B cell (primary cell): ENCODE results near the gene TNFAIP2. TPM values are rescaled to one million over a fixed set of nuclear protein-coding genes. Genes with fewer than 3 reads are reported as not detected.

Experiments
- ATAC-seq: fragments of 200-7000 bp; cut with Tn5 transposase; one replicate; pipeline ENCODE4 v1.10.0; 2021; ENCODE audit warnings: low read depth, mild to moderate bottlenecking, moderate number of reproducible peaks, moderate library complexity
- CTCF ChIA-PET: fragments of 350-600 bp; sonication (Branson Sonifier 250); formaldehyde crosslinking; loops from one replicate; lab custom pipeline; 2021; ENCODE audit warnings: antibody characterized with exemption, inconsistent platforms; lab: Charles Lee
- POLR2A ChIA-PET: fragments of 350-600 bp; sonication (Branson Sonifier 250); formaldehyde crosslinking; loops from one replicate; lab custom pipeline; 2021; ENCODE audit warnings: antibody characterized with exemption; lab: Charles Lee
- DNase-seq: peaks from one replicate; pipeline ENCODE4 v3.0.0; 2013
- H2AFZ ChIP-seq: 2 replicates; pipeline ENCODE4 v1.6.1; 2012; ENCODE audit warnings: mild to moderate bottlenecking, low read depth, low read length; ENCODE audit not compliant: insufficient read depth, poor library complexity, severe bottlenecking
- H3K27ac ChIP-seq, 2 donors: 1 replicate in 1 of 2; 2 replicates in 1 of 2; pipeline ENCODE4 v1.5.1; 2012 to 2013; ENCODE audit warnings: low read length in 2 of 2, mild to moderate bottlenecking in 2 of 2, moderate library complexity in 1 of 2
- H3K27me3 ChIP-seq, 4 experiments: fragments of 200-600 bp in 1 of 4; sonication (generic) in 1 of 4; replicated peaks in 1 of 4; 1 replicate in 2 of 4; 2 replicates in 2 of 4; pipeline versions ENCODE4 v1.6.1 to v1.7.0; 2013 to 2016; ENCODE audit warnings: low read length in 3 of 4, mild to moderate bottlenecking in 2 of 4, mixed read lengths in 1 of 4, moderate library complexity in 1 of 4; ENCODE audit not compliant: insufficient read depth in 4 of 4, control insufficient read depth in 3 of 4; ENCODE audit errors: control extremely low read depth in 1 of 4
- H3K36me3 ChIP-seq, 2 experiments: replicated peaks in 1 of 2; 1 replicate in 1 of 2; 2 replicates in 1 of 2; pipeline versions ENCODE4 v1.6.1 to v1.7.1; 2013; ENCODE audit warnings: low read length in 1 of 2; ENCODE audit not compliant: insufficient read depth in 2 of 2, control insufficient read depth in 1 of 2; ENCODE audit errors: control extremely low read depth in 1 of 2, extremely low read depth in 1 of 2
- H3K4me1 ChIP-seq, 2 donors: fragments of 200-600 bp in 1 of 2; sonication (generic) in 1 of 2; 1 replicate in 1 of 2; 2 replicates in 1 of 2; pipeline versions ENCODE4 v1.5.1 to v1.6.1; 2013 to 2017; ENCODE audit warnings: low read length in 2 of 2; ENCODE audit not compliant: control insufficient read depth in 2 of 2, insufficient read depth in 2 of 2
- H3K4me2 ChIP-seq: replicated peaks from 2 replicates; pipeline ENCODE3; 2012; ENCODE audit warnings: mild to moderate bottlenecking, low read depth, low read length; ENCODE audit not compliant: poor library complexity, severe bottlenecking
- H3K4me3 ChIP-seq, 5 experiments: fragments of 200-600 bp in 1 of 5; sonication (generic) in 1 of 5; 1 replicate in 3 of 5; 2 replicates in 2 of 5; pipeline versions ENCODE4 v1.5.1 to v1.7.0; 2011 to 2016; ENCODE audit warnings: low read length in 4 of 5, mild to moderate bottlenecking in 4 of 5, low read depth in 2 of 5, control low read depth in 1 of 5, moderate library complexity in 1 of 5; ENCODE audit not compliant: insufficient read depth in 1 of 5; ENCODE audit errors: control extremely low read depth in 1 of 5, extremely low read depth in 1 of 5
- H3K79me2 ChIP-seq: fragments of 200-600 bp; sonication (generic); one replicate; pipeline ENCODE4 v1.6.0; 2016; ENCODE audit warnings: low read length; ENCODE audit not compliant: control insufficient read depth, insufficient read depth
- H3K9ac ChIP-seq: fragments of 200-600 bp; sonication (generic); 2 replicates; pipeline ENCODE4 v1.6.1; 2017; ENCODE audit warnings: mild to moderate bottlenecking, low read length, moderate library complexity
- H3K9me3 ChIP-seq, 3 donors: one replicate each; pipeline versions ENCODE4 v1.6.1 to v1.7.1; 2013; ENCODE audit warnings: low read length in 2 of 3; ENCODE audit not compliant: control insufficient read depth in 2 of 3, insufficient read depth in 1 of 3; ENCODE audit errors: control extremely low read depth in 1 of 3
- H4K20me1 ChIP-seq: 2 replicates; pipeline ENCODE4 v1.6.0; 2012; ENCODE audit warnings: mild to moderate bottlenecking, low read length; ENCODE audit not compliant: insufficient read depth, control insufficient read depth, poor library complexity, severe bottlenecking
- H3K27ac Mint-ChIP-seq: one replicate; pipeline ENCODE4 v1.8.0; 2021; ENCODE audit warnings: mixed read lengths
- H3K27me3 Mint-ChIP-seq: one replicate; pipeline ENCODE4 v1.8.0; 2021; ENCODE audit warnings: mixed read lengths
- H3K4me1 Mint-ChIP-seq: one replicate; pipeline ENCODE4 v1.8.0; 2021; ENCODE audit warnings: mixed read lengths
- H3K4me3 Mint-ChIP-seq: one replicate; pipeline ENCODE4 v1.8.0; 2021; ENCODE audit warnings: mixed read lengths
- H3K9me3 Mint-ChIP-seq: one replicate; pipeline ENCODE4 v1.8.0; 2022; ENCODE audit warnings: mixed read lengths; ENCODE audit not compliant: insufficient read depth
- EZH2 ChIP-seq: IDR thresholded peaks from 2 replicates; pipeline ENCODE4 v1.6.1; 2012; ENCODE audit warnings: borderline replicate concordance, low read depth, mild to moderate bottlenecking, moderate library complexity, low read length; ENCODE audit not compliant: insufficient read depth, poor library complexity, severe bottlenecking
- WGBS: methylation state at CpG from one replicate; pipeline ENCODE4 v1.1.5; 2013; ENCODE audit warnings: missing lambda C conversion rate; ENCODE audit not compliant: insufficient coverage; 5-methylcytosine and 5-hydroxymethylcytosine counted together
- intact Hi-C: fragments of 100-400 bp; cut with micrococcal nuclease; formaldehyde crosslinking; loops from one replicate; pipeline ENCODE4 v1.10.0; 2022
- polyA plus RNA-seq: library from polyadenylated mRNA; depleted of rRNA; stranded (reverse); fragments of >200 nt; gene quantifications from 2 replicates; pipeline ENCODE4 v1.2.3, GENCODE V29; 2012
- total RNA-seq, 2 donors: library from RNA; stranded (reverse); fragments of 120-200 nt in 1 of 2; gene quantifications; 1 replicate in 1 of 2; 2 replicates in 1 of 2; pipeline versions ENCODE4 v1.2.3 to v1.2.4, GENCODE V29; 2013 to 2022
- TF ChIP-seq, protein P1 (sequence below): fragments of 200-600 bp; IDR thresholded peaks from one replicate; pipeline ENCODE4 v1.8.0; 2022; ENCODE audit warnings: antibody characterized with exemption, mild to moderate bottlenecking

Gene TNFAIP2
- total and polyA plus RNA-seq, 2 donors (not counting 1 experiment from before 2014, with no cell fraction given): 1.5 to 9.0 TPM

DNA sequence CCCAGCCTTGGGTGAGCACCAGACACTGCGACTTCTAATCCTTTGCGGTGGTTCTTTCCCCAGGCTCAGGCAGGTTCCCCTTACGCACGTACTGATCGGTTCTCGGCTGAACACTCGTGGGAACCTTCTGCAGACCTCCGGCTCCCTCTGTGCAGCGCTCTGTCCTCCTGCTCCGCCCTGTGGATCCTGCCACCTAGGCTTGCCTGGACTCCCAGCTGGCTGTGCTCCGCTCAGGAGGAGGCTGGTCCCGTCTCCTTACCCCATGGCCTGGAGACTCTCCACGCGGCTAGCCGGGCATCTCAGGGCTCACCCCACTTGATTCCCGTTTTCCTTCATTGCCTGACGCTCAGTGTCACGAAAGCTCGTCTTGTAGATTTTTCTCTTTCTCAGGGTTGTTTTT lies 34.7 kb downstream of the TNFAIP2 start:
- 96% methylated on average over 19 of the region's 19 CpGs for WGBS
- intact Hi-C loops: no loop called here
- no peak overlapping the region for H3K27ac Mint-ChIP-seq
- no peaks in the 10 kb centered on the region for H3K9me3 Mint-ChIP-seq
- POLR2A ChIA-PET: no interaction called here
- no peak overlapping the region for H3K4me3 ChIP-seq
- no peaks in the 10 kb centered on the region for H3K4me1 Mint-ChIP-seq
- no peaks in the 10 kb centered on the region for H3K4me1 ChIP-seq
- H3K9me3 ChIP-seq: peaks cover 0 to 4% (median 0%) of the 10 kb centered on the region in 3 donors
- no peaks in the 10 kb centered on the region for H3K36me3 ChIP-seq
- no peak overlapping the region for H3K4me3 Mint-ChIP-seq
- H3K27me3 ChIP-seq: peaks cover 0 to 3% (median 0%) of the 10 kb centered on the region in 4 experiments
- no peak overlapping the region for H2AFZ ChIP-seq
- H4K20me1 ChIP-seq: no peaks in the 10 kb centered on the region
- no peak overlapping the region for H3K9ac ChIP-seq
- ATAC-seq: no peak
- TF ChIP-seq EZH2: no peak
- TF ChIP-seq, protein P1, sequence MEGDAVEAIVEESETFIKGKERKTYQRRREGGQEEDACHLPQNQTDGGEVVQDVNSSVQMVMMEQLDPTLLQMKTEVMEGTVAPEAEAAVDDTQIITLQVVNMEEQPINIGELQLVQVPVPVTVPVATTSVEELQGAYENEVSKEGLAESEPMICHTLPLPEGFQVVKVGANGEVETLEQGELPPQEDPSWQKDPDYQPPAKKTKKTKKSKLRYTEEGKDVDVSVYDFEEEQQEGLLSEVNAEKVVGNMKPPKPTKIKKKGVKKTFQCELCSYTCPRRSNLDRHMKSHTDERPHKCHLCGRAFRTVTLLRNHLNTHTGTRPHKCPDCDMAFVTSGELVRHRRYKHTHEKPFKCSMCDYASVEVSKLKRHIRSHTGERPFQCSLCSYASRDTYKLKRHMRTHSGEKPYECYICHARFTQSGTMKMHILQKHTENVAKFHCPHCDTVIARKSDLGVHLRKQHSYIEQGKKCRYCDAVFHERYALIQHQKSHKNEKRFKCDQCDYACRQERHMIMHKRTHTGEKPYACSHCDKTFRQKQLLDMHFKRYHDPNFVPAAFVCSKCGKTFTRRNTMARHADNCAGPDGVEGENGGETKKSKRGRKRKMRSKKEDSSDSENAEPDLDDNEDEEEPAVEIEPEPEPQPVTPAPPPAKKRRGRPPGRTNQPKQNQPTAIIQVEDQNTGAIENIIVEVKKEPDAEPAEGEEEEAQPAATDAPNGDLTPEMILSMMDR: no peak
- CTCF ChIA-PET: no interaction called here
- peaks cover 3% of the 10 kb centered on the region for H3K27me3 Mint-ChIP-seq
- H3K79me2 ChIP-seq: no peaks in the 10 kb centered on the region
- H3K4me2 ChIP-seq: no peak overlapping the region
- H3K27ac ChIP-seq: no peak overlapping the region
- DNase-seq: no peak

DNA sequence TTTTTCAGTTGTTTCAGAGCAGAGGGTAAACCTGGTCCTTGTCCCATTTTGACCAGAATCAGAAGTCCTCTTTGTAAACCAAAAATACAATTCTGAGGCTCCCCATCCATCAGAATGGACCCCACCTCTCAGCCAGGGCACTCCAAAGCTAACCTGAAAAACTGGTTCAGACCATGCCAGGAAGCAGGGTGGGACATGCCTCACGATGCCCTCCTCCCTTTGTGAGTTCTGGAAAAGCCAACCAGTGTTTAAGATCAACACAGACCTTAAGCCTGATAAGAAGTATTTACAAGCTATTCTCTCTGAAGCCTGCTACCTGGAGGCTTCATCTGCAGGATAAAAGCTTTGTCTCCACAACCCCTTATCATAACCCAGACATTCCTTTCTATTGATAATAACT lies 35.4 kb downstream of the TNFAIP2 start:
- CTCF ChIA-PET: no interaction called here
- intact Hi-C loops: no loop called here
- Histone ChIP-seq H3K4me1 (no peaks in the 10 kb centered on the region), H3K36me3 (no peaks in the 10 kb centered on the region), H3K4me2 (no peak overlapping the region), H2AFZ (no peak overlapping the region), H3K9me3 (peaks cover 0 to 4% (median 0%) of the 10 kb centered on the region in 3 donors), H3K9ac (no peak overlapping the region), H4K20me1 (no peaks in the 10 kb centered on the region), H3K27ac (no peak overlapping the region), H3K27me3 (peaks cover 0 to 3% (median 0%) of the 10 kb centered on the region in 4 experiments), H3K4me3 (no peak overlapping the region), H3K79me2 (no peaks in the 10 kb centered on the region)
- 54% methylated on average over 1 of the region's 1 CpG for WGBS
- POLR2A ChIA-PET: no interaction called here
- TF ChIP-seq EZH2: no peak
- TF ChIP-seq, protein P1: no peak
- H3K4me3 Mint-ChIP-seq: no peak overlapping the region
- H3K4me1 Mint-ChIP-seq: no peaks in the 10 kb centered on the region
- ATAC-seq (no peak), DNase-seq (no peak)
- no peaks in the 10 kb centered on the region for H3K9me3 Mint-ChIP-seq
- H3K27ac Mint-ChIP-seq: no peak overlapping the region
- H3K27me3 Mint-ChIP-seq: peaks cover 3% of the 10 kb centered on the region
